ENCODE results near the gene ROR1.

ROR1 gene

GRCh38 chr1:63914241-63914640, 140.4 kb downstream of the ROR1 start:
- DNase-seq: no peak

GRCh38 chr1:63914706-63915105, 140.9 kb downstream of the ROR1 start:
- no peak for DNase-seq

- DNase-seq: no peak
These were observed 141.3 kb downstream of the ROR1 start for GRCh38 chr1:63915121-63915520.

- no peak for DNase-seq
These were observed 142.9 kb downstream of the ROR1 start for GRCh38 chr1:63916485-63917360.

- peak; percentile 57 for DNase-seq
These were observed 144.0 kb downstream of the ROR1 start for GRCh38 chr1:63917571-63918417.

- no peak for DNase-seq
These were observed 144.7 kb downstream of the ROR1 start for GRCh38 chr1:63918418-63918945.

- peak; percentile 92 for DNase-seq
These were observed 146.6 kb downstream of the ROR1 start for GRCh38 chr1:63920154-63921117.

GRCh38 chr1:63921359-63921758, 147.5 kb downstream of the ROR1 start:
- DNase-seq: no peak

GRCh38 chr1:63921802-63922201, 148.0 kb downstream of the ROR1 start:
- no peak for DNase-seq

GRCh38 chr1:63922848-63923247, 149.0 kb downstream of the ROR1 start:
- DNase-seq: no peak

GRCh38 chr1:63923302-63923701, 149.5 kb downstream of the ROR1 start:
- DNase-seq: no peak

GRCh38 chr1:63924600-63924999, 150.8 kb downstream of the ROR1 start:
- DNase-seq: no peak

GRCh38 chr1:63928186-63929105, 154.6 kb downstream of the ROR1 start:
- DNase-seq: no peak

- peak; percentile 40 for DNase-seq
These were observed 155.3 kb downstream of the ROR1 start for GRCh38 chr1:63929106-63929478.

GRCh38 chr1:63931468-63931867, 157.7 kb downstream of the ROR1 start:
- DNase-seq: peak; percentile 68

GRCh38 chr1:63934697-63935096, 160.9 kb downstream of the ROR1 start:
- no peak for DNase-seq

GRCh38 chr1:63935143-63935542, 161.3 kb downstream of the ROR1 start:
- no peak for DNase-seq

- no peak for DNase-seq
These were observed 161.7 kb downstream of the ROR1 start for GRCh38 chr1:63935553-63935952.

- DNase-seq: no peak
These were observed 162.5 kb downstream of the ROR1 start for GRCh38 chr1:63936276-63936675.

- DNase-seq: no peak
These were observed 163.0 kb downstream of the ROR1 start for GRCh38 chr1:63936801-63937200.

GRCh38 chr1:63937461-63938022, 163.7 kb downstream of the ROR1 start:
- DNase-seq: no peak
